Aorta (tissue), 5 donors: ENCODE data around the gene SLC26A8. TPM values are rescaled to one million over a fixed set of nuclear protein-coding genes. Genes with fewer than 3 reads are reported as not detected.

Experiments
- ATAC-seq: fragments of 200-7000 bp; cut with Tn5 transposase; one replicate; pipeline ENCODE4 v1.9.1; 2022; ENCODE audit warnings: moderate library complexity; ENCODE audit not compliant: low FRiP score
- DNase-seq, 2 donors: peaks; one replicate each; pipeline ENCODE4 v3.0.0-alpha.2; 2020
- H3K27ac ChIP-seq, 2 donors: one replicate each; pipeline ENCODE4 v1.5.1; 2013; ENCODE audit warnings: low read length in 2 of 2, mild to moderate bottlenecking in 2 of 2, moderate library complexity in 2 of 2, control low read depth in 1 of 2, inconsistent platforms in 1 of 2, low read depth in 1 of 2
- H3K27me3 ChIP-seq, 2 donors: one replicate each; pipeline ENCODE4 v1.6.1; 2013; ENCODE audit warnings: control low read depth in 1 of 2, low read length in 1 of 2, mild to moderate bottlenecking in 1 of 2, moderate library complexity in 1 of 2; ENCODE audit not compliant: insufficient read depth in 2 of 2, control insufficient read depth in 1 of 2
- H3K36me3 ChIP-seq, 2 donors: one replicate each; pipeline ENCODE4 v1.6.1; 2013; ENCODE audit warnings: control low read depth in 1 of 2, low read length in 1 of 2, mild to moderate bottlenecking in 1 of 2; ENCODE audit not compliant: insufficient read depth in 2 of 2, control insufficient read depth in 1 of 2
- H3K4me1 ChIP-seq, 2 donors: one replicate each; pipeline ENCODE4 v1.6.1; 2013; ENCODE audit warnings: low read length in 2 of 2, control low read depth in 1 of 2, mild to moderate bottlenecking in 1 of 2, moderate library complexity in 1 of 2; ENCODE audit not compliant: insufficient read depth in 2 of 2, control insufficient read depth in 1 of 2
- H3K4me3 ChIP-seq, 2 donors: one replicate each; pipeline ENCODE4 v1.5.1; 2013; ENCODE audit warnings: low read length in 2 of 2, control low read depth in 1 of 2, mild to moderate bottlenecking in 1 of 2
- H3K9me3 ChIP-seq: one replicate; pipeline ENCODE4 v1.6.1; 2013; ENCODE audit warnings: mild to moderate bottlenecking, low read length; ENCODE audit not compliant: control insufficient read depth
- WGBS, 2 donors: extraction: QIAGEN DNeasy Blood & Tissue Kit; methylation state at CpG; one replicate each; pipeline ENCODE4 v1.1.7; 2013; 5-methylcytosine and 5-hydroxymethylcytosine counted together
- intact Hi-C, 2 donors: fragments of 100-400 bp; cut with DNase I; formaldehyde crosslinking; loops; one replicate each; pipeline versions ENCODE4 v1.14.2 to v1.15.0; 2022
- polyA plus RNA-seq, 2 donors: library from polyadenylated mRNA; stranded (reverse); fragments of 200-250 nt; gene quantifications; one replicate each; pipeline ENCODE4 v1.2.3, GENCODE V29; 2013
- total RNA-seq, 2 donors: library from RNA; stranded (reverse); fragmentation: NEBNext Ultra II Directional; extraction: Animal tissue kit (Norgen Biotek cat#: 25700); gene quantifications; one replicate each; pipeline ENCODE4 v1.2.1, GENCODE V29; 2021
- donor health status: healthy with polysubstance abuse.
- donor health status: Bipolar disorder and iron deficiency.
- donor health status: DM: no; HTN: no; CAD: no.
- donor health status: DM: no; HTN: no; CAD: no.
- donor health status: DM: yes; HTN: yes; CAD: no.

Gene SLC26A8
- total and polyA plus RNA-seq, 4 donors: 0.26 to 0.33 TPM; not detected in 2

- Histone ChIP-seq H3K4me3 (no peak overlapping the region), H3K27me3 (no peaks in the 10 kb centered on the region), H3K36me3 (no peaks in the 10 kb centered on the region), H3K4me1 (no peaks in the 10 kb centered on the region), H3K27ac (no peak overlapping the region), H3K9me3 (no peaks in the 10 kb centered on the region)
- intact Hi-C loops: no loop called here
- WGBS, 2 donors: 72 to 73% methylated on average over 7 of the region's 7 CpGs
- ATAC-seq: no peak
- no peak for DNase-seq
Observed at GRCh38 chr6:35972471-35973367, 51.7 kb downstream of the SLC26A8 start.

GRCh38 chr6:35970181-35970580 is 54.3 kb downstream of the SLC26A8 start:
- H3K36me3 ChIP-seq: no peaks in the 10 kb centered on the region
- H3K27me3 ChIP-seq: no peaks in the 10 kb centered on the region
- ATAC-seq (no peak), DNase-seq (no peak)
- H3K9me3 ChIP-seq: no peaks in the 10 kb centered on the region
- no peak overlapping the region for H3K27ac ChIP-seq
- H3K4me3 ChIP-seq: no peak overlapping the region
- intact Hi-C loops: no loop called here
- 67 to 71% methylated on average over 4 of the region's 4 CpGs for WGBS, 2 donors
- H3K4me1 ChIP-seq: no peaks in the 10 kb centered on the region

GRCh38 chr6:35969646-35970045 is 54.8 kb downstream of the SLC26A8 start:
- intact Hi-C loops: no loop called here
- H3K36me3 ChIP-seq: no peaks in the 10 kb centered on the region
- no peaks in the 10 kb centered on the region for H3K9me3 ChIP-seq
- no peak for DNase-seq
- no peaks in the 10 kb centered on the region for H3K4me1 ChIP-seq
- ATAC-seq: no peak
- H3K27ac ChIP-seq: no peak overlapping the region
- no peak overlapping the region for H3K4me3 ChIP-seq
- no peaks in the 10 kb centered on the region for H3K27me3 ChIP-seq

GRCh38 chr6:35968821-35969220 is 55.6 kb downstream of the SLC26A8 start:
- no peak for DNase-seq
- Histone ChIP-seq H3K36me3 (no peaks in the 10 kb centered on the region), H3K27me3 (no peaks in the 10 kb centered on the region), H3K4me1 (no peaks in the 10 kb centered on the region), H3K9me3 (no peaks in the 10 kb centered on the region), H3K4me3 (no peak overlapping the region), H3K27ac (no peak overlapping the region)
- intact Hi-C loops: no loop called here
- no peak for ATAC-seq
- 81 to 90% methylated on average over 4 of the region's 4 CpGs for WGBS, 2 donors

GRCh38 chr6:35967076-35967774 is 57.2 kb downstream of the SLC26A8 start:
- no peaks in the 10 kb centered on the region for H3K9me3 ChIP-seq
- H3K36me3 ChIP-seq: no peaks in the 10 kb centered on the region
- 80 to 86% methylated on average over 4 of the region's 4 CpGs for WGBS, 2 donors
- no peak overlapping the region for H3K4me3 ChIP-seq
- no peak for DNase-seq
- no peak for ATAC-seq
- intact Hi-C loops: no loop called here
- H3K27ac ChIP-seq: no peak overlapping the region
- no peaks in the 10 kb centered on the region for H3K27me3 ChIP-seq
- H3K4me1 ChIP-seq: no peaks in the 10 kb centered on the region

- no peak for DNase-seq
- Histone ChIP-seq H3K36me3 (no peaks in the 10 kb centered on the region), H3K27ac (no peak overlapping the region), H3K4me3 (no peak overlapping the region), H3K9me3 (no peaks in the 10 kb centered on the region), H3K27me3 (no peaks in the 10 kb centered on the region), H3K4me1 (no peaks in the 10 kb centered on the region)
- intact Hi-C loops: no loop called here
- WGBS, 2 donors: 77% methylated on average over 14 of the region's 14 CpGs
- ATAC-seq: no peak
Observed at GRCh38 chr6:35962779-35963560, 61.5 kb downstream of the SLC26A8 start.

- Histone ChIP-seq H3K36me3 (no peaks in the 10 kb centered on the region), H3K4me3 (no peak overlapping the region), H3K4me1 (no peaks in the 10 kb centered on the region), H3K27ac (no peak overlapping the region), H3K27me3 (no peaks in the 10 kb centered on the region), H3K9me3 (no peaks in the 10 kb centered on the region)
- DNase-seq (no peak), ATAC-seq (no peak)
- intact Hi-C loops: no loop called here
- WGBS, 2 donors: 61 to 67% methylated on average over 2 of the region's 2 CpGs
Observed at GRCh38 chr6:35960187-35960586, 64.3 kb downstream of the SLC26A8 start.

- ATAC-seq (no peak), DNase-seq (no peak)
- WGBS, 2 donors: 86 to 91% methylated on average over 4 of the region's 4 CpGs
- intact Hi-C loops: no loop called here
- Histone ChIP-seq H3K27ac (no peak overlapping the region), H3K27me3 (no peaks in the 10 kb centered on the region), H3K4me1 (no peaks in the 10 kb centered on the region), H3K9me3 (no peaks in the 10 kb centered on the region), H3K4me3 (no peak overlapping the region), H3K36me3 (no peaks in the 10 kb centered on the region)
Observed at GRCh38 chr6:35955970-35956369, 68.5 kb downstream of the SLC26A8 start.
